Measurements from ENCODE around the gene GHRH. TPM values are rescaled to one million over a fixed set of nuclear protein-coding genes. Genes with fewer than 3 reads are reported as not detected.

The GHRH gene
- polyA plus RNA-seq, 1 experiment: not detected

GRCh38 chr20:37305839-37306238 lies 44.2 kb upstream of the GHRH start:
- POLR2A ChIA-PET: interaction anchor here (0.5 kb wide), 1 partner anchor 42 kb away, joined by 6 read pairs; no protein-coding TSS in a partner anchor
- CTCF ChIA-PET: interaction anchor here (1.1 kb wide), 1 partner anchor 78 kb away, joined by 3 read pairs; no protein-coding TSS in a partner anchor
- Histone ChIP-seq H3K36me3 (ENCODE audit: control insufficient read depth, insufficient read depth, low read length) (peaks cover 10% of the 10 kb centered on the region), H3K27me3 (ENCODE audit: control insufficient read depth, insufficient read depth, low read length) (no peaks in the 10 kb centered on the region), H3K4me3 (ENCODE audit: low read depth, low read length) (no peak overlapping the region)
- no peak for TF ChIP-seq CTCF (IDR thresholded peaks at IDR 0.05; ENCODE audit: insufficient read depth, low read depth, low read length)
- DNase-seq (ENCODE audit: low read depth): no peak

GRCh38 chr20:37305079-37305478 lies 43.5 kb upstream of the GHRH start:
- H3K36me3 ChIP-seq (ENCODE audit: control insufficient read depth, insufficient read depth, low read length): peaks cover 10% of the 10 kb centered on the region
- DNase-seq (ENCODE audit: low read depth): no peak
- TF ChIP-seq CTCF (IDR thresholded peaks at IDR 0.05; ENCODE audit: insufficient read depth, low read depth, low read length): no peak
- H3K4me3 ChIP-seq (ENCODE audit: low read depth, low read length): no peak overlapping the region
- ChIA-PET POLR2A (no interaction called here), CTCF (no interaction called here)
- no peaks in the 10 kb centered on the region for H3K27me3 ChIP-seq (ENCODE audit: control insufficient read depth, insufficient read depth, low read length)

- no peak for TF ChIP-seq CTCF (IDR thresholded peaks at IDR 0.05; ENCODE audit: insufficient read depth, low read depth, low read length)
- CTCF ChIA-PET: no interaction called here
Observed at GRCh38 chr20:37303637-37304036, 42.0 kb upstream of the GHRH start.

GRCh38 chr20:37302981-37303380 lies 41.4 kb upstream of the GHRH start:
- CTCF ChIA-PET: no interaction called here
- DNase-seq (ENCODE audit: low read depth): no peak
- H3K4me3 ChIP-seq (ENCODE audit: low read depth, low read length): no peak overlapping the region
- POLR2A ChIA-PET: no interaction called here
- peaks cover 7% of the 10 kb centered on the region for H3K36me3 ChIP-seq (ENCODE audit: control insufficient read depth, insufficient read depth, low read length)
- TF ChIP-seq CTCF (IDR thresholded peaks at IDR 0.05; ENCODE audit: insufficient read depth, low read depth, low read length): no peak
- H3K27me3 ChIP-seq (ENCODE audit: control insufficient read depth, insufficient read depth, low read length): no peaks in the 10 kb centered on the region

More at GRCh38 chr20:37303637-37304036, 42.0 kb upstream of the GHRH start:
- H3K4me3 ChIP-seq (ENCODE audit: low read depth, low read length): no peak overlapping the region
- no peak for DNase-seq (ENCODE audit: low read depth)
- POLR2A ChIA-PET: no interaction called here
- H3K36me3 ChIP-seq (ENCODE audit: control insufficient read depth, insufficient read depth, low read length): peaks cover 10% of the 10 kb centered on the region
- H3K27me3 ChIP-seq (ENCODE audit: control insufficient read depth, insufficient read depth, low read length): no peaks in the 10 kb centered on the region

GRCh38 chr20:37301558-37301957 lies 39.9 kb upstream of the GHRH start:
- no peaks in the 10 kb centered on the region for H3K27me3 ChIP-seq (ENCODE audit: control insufficient read depth, insufficient read depth, low read length)

More at GRCh38 chr20:37301558-37301957, 39.9 kb upstream of the GHRH start:
- no peak for DNase-seq (ENCODE audit: low read depth)
- no peak for TF ChIP-seq CTCF (IDR thresholded peaks at IDR 0.05; ENCODE audit: insufficient read depth, low read depth, low read length)
- POLR2A ChIA-PET: no interaction called here
- Histone ChIP-seq H3K36me3 (ENCODE audit: control insufficient read depth, insufficient read depth, low read length) (peaks cover 5% of the 10 kb centered on the region), H3K4me3 (ENCODE audit: low read depth, low read length) (no peak overlapping the region)
- CTCF ChIA-PET: no interaction called here
